Measurements from ENCODE around the gene PCBP3.
A peak's percentile ranks its signal among the peaks of the same experiment; 100 is the strongest.
"Not testable (repeated sequence)": the region's sequence is repeated elsewhere in the genome, so short reads cannot be mapped to it uniquely, and the experiment has no call there.

The PCBP3 gene

DNA sequence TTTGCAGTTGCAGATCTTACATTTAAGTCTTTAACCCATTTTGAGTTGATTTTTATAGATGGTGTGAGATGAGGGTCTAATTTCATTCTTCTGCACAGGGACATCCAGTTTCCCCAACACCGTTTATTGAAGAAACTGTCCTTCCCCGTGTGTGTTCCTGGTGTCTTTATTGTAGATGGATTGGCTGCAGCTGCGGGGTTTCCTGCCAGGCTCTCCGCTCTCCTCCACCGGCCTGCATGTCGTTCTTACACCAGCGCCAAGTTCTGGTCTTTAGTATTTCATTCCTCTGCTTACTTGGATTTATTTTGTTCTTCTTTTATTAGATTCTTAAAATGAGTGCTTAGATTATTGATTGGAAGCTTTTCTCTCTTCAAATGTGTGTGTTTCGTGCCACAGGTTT, 239.1 kb downstream of the PCBP3 start:
- H3K36me3 Mint-ChIP-seq: peaks cover 4% of the 10 kb centered on the region
- DNase-seq (ENCODE audit: low spot score in 2 of 2) (no peak), ATAC-seq (ENCODE audit: low read depth) (no peak)
- H3K4me3 Mint-ChIP-seq: no peak overlapping the region
- H3K27ac Mint-ChIP-seq: no peak overlapping the region
- peaks cover 5% of the 10 kb centered on the region for H3K9me3 Mint-ChIP-seq
- H3K4me1 Mint-ChIP-seq: peaks cover 24% of the 10 kb centered on the region
- H3K27me3 Mint-ChIP-seq: peaks cover 8% of the 10 kb centered on the region

DNA sequence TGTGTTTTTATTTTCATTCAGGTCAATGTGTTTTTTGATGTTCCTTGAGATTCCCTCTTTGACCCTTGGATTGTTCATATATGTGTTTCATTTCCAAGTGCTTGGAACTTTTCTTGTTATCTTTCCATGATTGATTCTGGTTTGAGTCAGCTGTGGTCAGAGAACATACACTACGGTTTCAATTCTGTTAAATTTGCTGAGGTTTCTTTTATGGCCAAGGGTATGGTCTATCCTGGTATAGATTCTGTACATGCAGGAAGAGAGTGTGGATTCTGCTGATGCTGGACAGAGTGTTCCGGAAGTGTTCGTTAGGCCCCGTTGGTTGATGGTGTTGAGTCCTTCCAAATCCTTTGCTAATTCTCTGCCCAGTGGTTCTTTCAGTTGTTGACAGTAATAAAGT, 239.6 kb downstream of the PCBP3 start:
- no peak for DNase-seq (ENCODE audit: low spot score in 2 of 2)
- Mint-ChIP-seq H3K4me3 (no peak overlapping the region), H3K9me3 (peaks cover 5% of the 10 kb centered on the region), H3K36me3 (peaks cover 4% of the 10 kb centered on the region), H3K4me1 (peaks cover 24% of the 10 kb centered on the region), H3K27me3 (peaks cover 8% of the 10 kb centered on the region), H3K27ac (no peak overlapping the region)
- no peak for ATAC-seq (ENCODE audit: low read depth)

DNA sequence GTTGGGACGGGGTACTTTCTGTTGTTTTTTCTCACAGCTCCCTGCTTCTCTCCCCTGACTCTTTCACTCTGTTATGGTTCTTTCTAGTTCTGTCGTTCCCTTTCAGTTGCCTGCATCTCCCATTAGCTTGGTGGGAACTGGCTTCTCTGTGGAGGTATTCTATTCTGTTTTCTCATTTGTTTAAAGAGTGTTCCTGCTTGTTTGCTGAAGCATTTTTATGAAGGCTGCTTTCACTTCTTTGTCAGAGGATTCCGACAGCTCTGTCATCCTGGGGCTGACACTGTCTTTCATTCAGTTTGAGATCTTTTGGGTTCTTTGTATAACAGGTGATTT, 242.0 kb downstream of the PCBP3 start:
- H3K4me3 Mint-ChIP-seq: peak overlapping the region; percentile 73
- H3K4me1 Mint-ChIP-seq: peaks cover 24% of the 10 kb centered on the region
- peaks cover 5% of the 10 kb centered on the region for H3K9me3 Mint-ChIP-seq

DNA sequence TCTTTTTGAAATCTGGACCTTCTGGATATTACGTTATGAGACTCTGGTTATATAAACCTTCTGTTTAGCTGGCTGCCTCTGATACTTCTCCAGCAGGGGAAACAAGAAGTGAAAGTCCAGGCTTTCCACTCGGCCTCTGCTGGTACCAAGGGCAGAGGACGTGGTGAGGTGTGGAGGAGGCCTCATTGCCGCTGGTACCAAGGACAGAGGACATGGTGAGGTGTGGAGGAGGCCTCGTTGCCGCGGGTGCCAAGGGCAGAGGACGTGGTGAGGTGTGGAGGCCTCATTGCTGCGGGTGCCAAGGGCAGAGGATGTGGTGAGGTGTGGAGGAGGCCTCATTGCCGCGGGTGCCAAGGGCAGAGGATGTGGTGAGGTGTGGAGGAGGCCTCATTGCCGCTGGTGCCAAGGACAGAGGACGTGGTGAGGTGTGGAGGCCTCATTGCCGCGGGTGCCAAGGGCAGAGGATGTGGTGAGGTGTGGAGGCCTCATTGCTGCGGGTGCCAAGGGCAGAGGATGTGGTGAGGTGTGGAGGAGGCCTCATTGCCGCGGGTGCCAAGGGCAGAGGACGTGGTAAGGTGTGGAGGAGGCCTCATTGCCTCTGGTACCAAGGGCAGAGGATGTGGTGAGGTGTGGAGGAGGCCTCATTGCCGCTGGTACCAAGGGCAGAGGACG, 242.5 kb downstream of the PCBP3 start:
- Mint-ChIP-seq H3K4me3 (peak overlapping the region; percentile 73), H3K27ac (peak overlapping the region; percentile 94), H3K4me1 (peaks cover 23% of the 10 kb centered on the region)
- ATAC-seq (ENCODE audit: low read depth) (peak; percentile 97), DNase-seq (ENCODE audit: low spot score in 2 of 2) (peak in 1 of 2 donors; percentile 27)
- not testable (repeated sequence) for H3K27me3 Mint-ChIP-seq, H3K9me3 Mint-ChIP-seq, H3K36me3 Mint-ChIP-seq

More for the DNA sequence above, 242.0 kb downstream of the PCBP3 start:
- Mint-ChIP-seq H3K36me3 (peaks cover 4% of the 10 kb centered on the region), H3K27me3 (peaks cover 2% of the 10 kb centered on the region), H3K27ac (peak overlapping the region; percentile 94)
- no peak for DNase-seq (ENCODE audit: low spot score in 2 of 2)
- no peak for ATAC-seq (ENCODE audit: low read depth)

DNA sequence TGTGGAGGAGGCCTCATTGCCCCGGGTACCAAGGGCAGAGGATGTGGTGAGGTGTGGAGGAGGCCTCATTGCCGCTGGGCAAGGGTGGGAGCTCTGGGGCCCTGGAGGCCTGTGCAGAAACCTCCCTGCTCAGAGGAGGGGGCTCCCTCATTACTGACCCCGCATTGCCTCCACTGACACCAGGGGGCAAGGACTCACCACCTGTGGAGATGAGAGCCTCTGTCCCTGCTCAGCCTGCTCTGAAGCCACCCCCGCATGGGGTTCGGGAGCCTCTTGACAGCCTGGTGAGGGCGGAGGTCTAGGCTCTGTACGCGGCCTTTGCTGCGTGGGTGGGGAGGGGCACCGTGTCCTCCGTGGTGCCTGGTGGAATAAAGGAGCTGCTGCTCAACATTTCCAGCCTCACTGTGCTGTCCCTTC, 243.1 kb downstream of the PCBP3 start:
- ATAC-seq (ENCODE audit: low read depth) (no peak), DNase-seq (ENCODE audit: low spot score in 2 of 2) (no peak)
- peak overlapping the region; percentile 94 for H3K27ac Mint-ChIP-seq
- H3K9me3 Mint-ChIP-seq: peaks cover 5% of the 10 kb centered on the region
- peak overlapping the region; percentile 21 for H3K4me3 Mint-ChIP-seq
- H3K4me1 Mint-ChIP-seq: peaks cover 23% of the 10 kb centered on the region
- H3K36me3 Mint-ChIP-seq: peaks cover 4% of the 10 kb centered on the region
- no peaks in the 10 kb centered on the region for H3K27me3 Mint-ChIP-seq

DNA sequence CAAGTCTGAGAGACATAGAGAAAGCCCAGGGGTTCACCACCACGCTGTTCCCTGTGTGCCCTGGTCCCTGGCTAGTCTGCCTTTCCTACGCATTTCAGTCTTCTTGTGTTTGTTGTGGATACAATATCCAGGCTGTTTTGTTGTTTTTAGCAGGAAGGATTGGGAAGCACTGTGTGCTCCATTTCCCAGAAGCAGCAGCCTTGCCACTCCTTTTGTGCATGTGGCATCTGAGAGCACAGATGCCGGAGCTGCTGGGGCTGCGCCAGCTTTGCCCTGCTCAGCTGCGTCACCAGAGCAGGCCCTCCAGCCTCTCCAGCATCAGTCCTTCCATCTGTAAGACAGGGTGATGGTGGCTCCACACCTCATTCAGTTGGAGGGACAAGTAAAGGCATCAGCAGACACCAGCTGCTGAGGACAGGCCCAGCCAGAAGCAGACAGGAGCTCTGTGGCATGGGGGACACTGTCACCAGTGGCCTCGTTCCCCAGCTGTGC, 243.6 kb downstream of the PCBP3 start:
- Mint-ChIP-seq H3K27ac (no peak overlapping the region), H3K27me3 (no peaks in the 10 kb centered on the region), H3K9me3 (peaks cover 5% of the 10 kb centered on the region), H3K4me3 (no peak overlapping the region), H3K4me1 (peaks cover 29% of the 10 kb centered on the region), H3K36me3 (peaks cover 4% of the 10 kb centered on the region)
- ATAC-seq (ENCODE audit: low read depth): no peak
- DNase-seq (ENCODE audit: low spot score in 2 of 2): no peak

DNA sequence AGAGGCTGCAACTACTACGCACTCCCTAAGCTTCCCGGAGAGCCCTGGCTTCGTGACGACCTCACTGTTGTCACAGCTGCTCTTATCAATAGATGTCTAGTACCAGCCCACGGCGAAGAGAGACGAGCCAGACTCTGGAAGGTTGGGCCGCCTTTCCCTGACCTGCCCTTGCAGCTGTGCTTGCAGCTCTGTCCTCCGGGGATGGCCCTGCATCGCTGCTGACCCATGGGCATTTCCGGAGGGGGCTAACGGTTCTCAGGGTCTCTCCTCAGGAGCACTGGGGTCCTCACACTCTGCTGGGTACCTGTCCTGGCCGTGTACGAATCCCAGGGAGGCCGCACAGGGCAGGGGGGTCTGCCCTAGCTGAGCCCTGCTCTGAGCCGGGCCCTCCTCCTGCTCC, 244.3 kb downstream of the PCBP3 start:
- DNase-seq (ENCODE audit: low spot score in 2 of 2): no peak
- H3K27ac Mint-ChIP-seq: no peak overlapping the region
- no peak for ATAC-seq (ENCODE audit: low read depth)
- no peak overlapping the region for H3K4me3 Mint-ChIP-seq
- H3K9me3 Mint-ChIP-seq: peaks cover 5% of the 10 kb centered on the region
- peaks cover 4% of the 10 kb centered on the region for H3K36me3 Mint-ChIP-seq
- H3K27me3 Mint-ChIP-seq: no peaks in the 10 kb centered on the region
- H3K4me1 Mint-ChIP-seq: peaks cover 33% of the 10 kb centered on the region

DNA sequence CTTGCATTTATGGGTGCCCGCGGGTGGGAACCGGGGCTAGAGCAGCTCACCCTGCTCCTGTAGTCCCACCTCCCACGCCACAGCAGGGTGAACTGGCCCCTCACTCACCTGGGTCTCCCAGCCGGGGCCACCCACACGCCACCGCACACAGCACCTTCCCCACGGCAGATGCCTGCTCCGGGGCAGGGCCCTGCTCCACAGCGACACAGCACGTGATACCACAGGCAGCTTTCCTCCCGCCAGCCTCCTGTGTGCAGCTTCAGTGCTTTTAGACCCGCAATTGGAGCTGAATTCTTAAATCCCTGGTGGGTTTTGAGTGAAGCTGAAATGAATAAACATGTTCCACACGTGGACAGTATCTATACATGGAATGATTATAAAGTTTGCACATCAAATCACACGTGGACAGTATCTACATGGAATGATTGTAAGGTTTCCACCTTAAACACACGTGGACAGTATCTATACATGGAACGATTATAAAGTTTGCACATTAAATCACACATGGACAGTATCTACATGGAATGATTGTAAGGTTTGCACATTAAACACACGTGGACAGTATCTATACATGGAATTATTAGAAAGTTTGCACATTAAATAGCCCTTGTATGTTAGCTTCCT, 245.0 kb downstream of the PCBP3 start:
- Mint-ChIP-seq H3K9me3 (peaks cover 5% of the 10 kb centered on the region), H3K36me3 (peaks cover 4% of the 10 kb centered on the region)

DNA sequence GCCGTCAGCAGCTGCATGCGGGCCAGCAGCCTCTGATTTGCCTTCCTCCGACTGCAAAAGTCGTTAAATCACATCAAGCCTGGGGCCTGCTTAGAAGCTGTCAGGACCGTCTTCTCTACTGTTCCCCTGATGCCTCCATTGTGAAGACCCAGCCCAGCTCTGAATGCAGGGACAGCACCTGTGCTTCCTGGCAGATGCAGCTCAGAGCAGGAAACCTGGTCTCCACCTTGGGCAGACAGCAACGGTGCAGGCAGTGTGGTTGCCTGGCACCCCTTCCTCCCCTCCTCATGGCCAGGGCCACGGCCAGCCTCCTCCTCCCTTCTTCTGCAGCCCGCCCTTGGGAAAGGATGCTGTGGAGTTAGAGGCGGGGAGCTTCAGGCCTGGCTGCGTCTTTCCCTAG, 245.7 kb downstream of the PCBP3 start:
- Mint-ChIP-seq H3K27ac (no peak overlapping the region), H3K27me3 (no peaks in the 10 kb centered on the region), H3K4me3 (no peak overlapping the region), H3K9me3 (peaks cover 5% of the 10 kb centered on the region), H3K36me3 (peaks cover 4% of the 10 kb centered on the region), H3K4me1 (peaks cover 39% of the 10 kb centered on the region)
- ATAC-seq (ENCODE audit: low read depth): no peak
- DNase-seq (ENCODE audit: low spot score in 2 of 2): no peak

More for the DNA sequence above, 245.0 kb downstream of the PCBP3 start:
- Mint-ChIP-seq H3K27me3 (no peaks in the 10 kb centered on the region), H3K4me1 (peaks cover 39% of the 10 kb centered on the region), H3K27ac (no peak overlapping the region), H3K4me3 (no peak overlapping the region)
- ATAC-seq (ENCODE audit: low read depth) (no peak), DNase-seq (ENCODE audit: low spot score in 2 of 2) (no peak)

DNA sequence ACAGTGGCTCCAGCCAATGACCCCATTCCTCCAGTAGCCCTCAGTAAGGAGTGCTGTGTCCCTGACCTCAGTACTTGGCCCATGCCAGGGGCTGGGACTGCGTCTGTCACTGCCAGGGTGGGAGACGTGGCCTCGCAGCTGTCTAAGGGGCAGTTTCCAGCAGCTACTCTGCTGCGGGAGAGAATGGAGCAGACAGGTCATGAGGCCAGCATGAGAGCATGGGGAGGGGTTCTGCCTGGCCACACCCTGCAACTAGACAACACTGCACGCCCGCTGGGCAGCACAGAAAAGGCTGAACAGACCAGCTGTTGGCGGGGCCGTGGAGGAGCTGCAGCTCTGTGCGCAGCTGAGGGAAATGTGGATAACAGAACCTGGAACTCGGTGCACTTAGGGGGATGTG, 246.4 kb downstream of the PCBP3 start:
- Mint-ChIP-seq H3K4me1 (peaks cover 38% of the 10 kb centered on the region), H3K4me3 (no peak overlapping the region), H3K27ac (no peak overlapping the region), H3K27me3 (no peaks in the 10 kb centered on the region), H3K36me3 (peaks cover 4% of the 10 kb centered on the region), H3K9me3 (peaks cover 5% of the 10 kb centered on the region)
- no peak for DNase-seq (ENCODE audit: low spot score in 2 of 2)
- no peak for ATAC-seq (ENCODE audit: low read depth)

DNA sequence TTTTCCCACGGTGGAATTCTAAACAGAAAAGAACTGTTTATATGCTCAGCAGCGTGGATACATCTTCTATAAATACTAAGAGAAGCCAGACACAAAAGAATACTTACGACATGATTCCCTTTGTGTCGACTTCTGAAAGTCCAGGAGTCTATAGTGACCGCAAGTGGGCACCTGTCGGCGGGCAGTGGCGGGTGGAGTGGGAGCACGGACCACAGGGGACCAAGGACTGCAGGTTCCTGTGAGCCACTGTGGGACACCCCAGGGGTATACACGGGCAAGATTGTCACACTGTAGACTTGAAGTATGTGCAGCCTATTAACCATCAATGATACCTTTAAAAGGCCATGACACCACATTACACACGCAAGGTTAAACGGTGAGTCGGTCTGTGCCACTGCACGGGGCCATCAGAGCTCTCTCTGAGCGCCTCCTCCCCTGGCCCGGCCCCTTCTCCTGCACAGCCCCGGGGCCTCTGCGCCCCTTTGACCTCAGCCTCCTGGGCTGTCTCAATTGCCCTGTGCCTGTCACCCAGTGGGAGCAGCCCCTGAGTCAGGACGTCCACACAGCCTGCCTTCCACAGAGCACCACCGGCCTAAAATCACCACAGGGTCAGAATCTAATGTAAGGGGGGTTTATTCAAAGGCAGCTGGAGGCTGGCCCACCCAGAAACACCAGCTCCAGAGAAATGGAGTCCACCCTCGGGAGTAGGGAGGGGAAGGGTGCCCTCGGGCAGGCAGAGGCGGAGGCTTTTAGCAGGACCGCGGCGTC, 248.0 kb downstream of the PCBP3 start:
- peak; percentile 14 for ATAC-seq (ENCODE audit: low read depth)
- no peaks in the 10 kb centered on the region for H3K9me3 Mint-ChIP-seq
- H3K27me3 Mint-ChIP-seq: no peaks in the 10 kb centered on the region
- DNase-seq (ENCODE audit: low spot score in 2 of 2): no peak
- H3K4me3 Mint-ChIP-seq: peak overlapping the region; percentile 90
- peaks cover 26% of the 10 kb centered on the region for H3K4me1 Mint-ChIP-seq
- H3K27ac Mint-ChIP-seq: peak overlapping the region; percentile 84
- H3K36me3 Mint-ChIP-seq: peaks cover 5% of the 10 kb centered on the region

DNA sequence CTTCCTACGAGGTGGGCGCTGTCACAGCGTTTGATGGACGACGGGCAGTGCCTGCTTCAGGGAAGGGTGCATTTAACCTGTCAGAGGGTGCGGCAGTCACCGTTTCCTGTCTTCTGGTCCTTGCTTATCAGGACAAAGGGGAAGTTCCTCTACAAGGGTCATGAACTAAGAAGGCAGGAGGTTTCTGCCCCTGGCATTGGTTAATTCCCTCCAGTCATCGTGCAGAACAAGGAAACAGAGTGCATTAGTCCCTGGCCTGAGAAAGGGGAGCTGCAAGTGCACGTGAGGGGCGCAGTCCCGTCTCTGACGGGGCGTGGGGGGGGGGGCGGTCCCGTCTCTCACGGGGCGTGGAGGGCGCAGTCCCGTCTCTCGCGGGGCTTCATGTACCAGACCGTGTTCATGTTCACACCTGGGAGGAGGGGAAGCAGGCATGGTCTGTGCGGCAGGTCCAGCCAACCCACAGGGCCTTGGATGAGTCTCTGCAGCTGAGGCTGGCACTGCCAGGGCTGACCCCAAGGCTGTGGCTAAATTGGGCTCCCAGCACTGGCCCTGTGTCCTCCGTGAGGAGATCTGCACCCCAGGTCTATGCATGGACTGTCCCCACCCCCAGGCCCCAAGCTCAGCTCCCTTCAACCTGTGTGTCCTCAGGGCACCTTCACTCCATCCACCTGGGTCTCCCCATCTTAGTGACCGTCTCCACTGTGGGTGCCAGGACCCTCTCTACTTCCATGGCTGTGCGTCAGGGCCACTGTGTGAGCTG, 248.8 kb downstream of the PCBP3 start:
- peaks cover 20% of the 10 kb centered on the region for H3K4me1 Mint-ChIP-seq

DNA sequence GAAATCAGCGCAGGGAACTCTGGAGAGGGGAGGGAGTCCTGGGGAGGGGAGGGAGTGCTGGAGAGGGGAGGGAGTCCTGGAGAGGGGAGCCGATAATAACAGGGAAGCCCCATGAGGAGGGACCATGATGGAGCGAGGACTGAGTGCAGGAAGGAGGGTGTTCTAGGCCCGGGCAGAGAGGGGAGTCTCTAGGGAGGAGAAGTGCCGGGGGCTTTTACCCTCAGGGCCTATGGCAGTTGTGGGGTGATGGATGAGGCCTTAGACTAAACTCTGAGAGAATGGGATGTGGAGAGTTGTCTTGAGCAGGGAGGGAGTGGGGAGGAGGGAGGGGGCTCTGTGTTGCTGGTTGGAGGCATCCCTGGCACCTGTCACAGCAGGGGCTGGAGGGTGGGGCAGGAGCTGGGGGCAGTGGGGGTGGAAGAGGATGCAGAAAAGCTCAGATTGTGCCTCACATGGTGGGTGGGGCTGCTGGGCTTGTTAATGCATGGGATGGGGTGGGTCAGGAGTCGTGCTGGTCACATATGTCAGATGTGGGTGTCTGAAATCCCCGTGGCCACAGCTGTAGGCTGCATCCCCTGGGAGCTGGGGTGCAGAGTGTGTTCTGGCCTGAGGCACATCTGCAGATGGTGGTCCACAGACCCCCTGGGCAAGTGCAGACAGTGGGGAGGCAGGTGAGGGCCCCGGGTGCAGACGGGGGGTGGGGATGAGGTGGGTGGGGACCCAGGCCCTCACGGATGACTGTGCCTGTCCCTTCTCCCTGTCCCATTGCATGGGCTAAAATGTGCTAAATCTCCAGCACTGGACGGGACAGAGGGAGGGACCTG, 249.6 kb downstream of the PCBP3 start:
- Mint-ChIP-seq H3K4me3 (peak overlapping the region; percentile 90), H3K9me3 (no peaks in the 10 kb centered on the region), H3K27me3 (no peaks in the 10 kb centered on the region), H3K4me1 (peaks cover 20% of the 10 kb centered on the region), H3K27ac (no peak overlapping the region), H3K36me3 (peaks cover 5% of the 10 kb centered on the region)
- no peak for DNase-seq (ENCODE audit: low spot score in 2 of 2)
- no peak for ATAC-seq (ENCODE audit: low read depth)

More for the DNA sequence above, 248.8 kb downstream of the PCBP3 start:
- DNase-seq (ENCODE audit: low spot score in 2 of 2): peak in 1 of 2 donors; percentile 23
- Mint-ChIP-seq H3K27me3 (no peaks in the 10 kb centered on the region), H3K4me3 (peak overlapping the region; percentile 90), H3K27ac (peak overlapping the region; percentile 84), H3K36me3 (peaks cover 5% of the 10 kb centered on the region), H3K9me3 (no peaks in the 10 kb centered on the region)
- peak; percentile 92 for ATAC-seq (ENCODE audit: low read depth)

All from memory B cell (primary cell).